ENCODE results near the gene MPHOSPH10.
"Not testable (repeated sequence)": the region's sequence is repeated elsewhere in the genome, so short reads cannot be mapped to it uniquely, and the experiment has no call there.

The MPHOSPH10 gene, protein sequence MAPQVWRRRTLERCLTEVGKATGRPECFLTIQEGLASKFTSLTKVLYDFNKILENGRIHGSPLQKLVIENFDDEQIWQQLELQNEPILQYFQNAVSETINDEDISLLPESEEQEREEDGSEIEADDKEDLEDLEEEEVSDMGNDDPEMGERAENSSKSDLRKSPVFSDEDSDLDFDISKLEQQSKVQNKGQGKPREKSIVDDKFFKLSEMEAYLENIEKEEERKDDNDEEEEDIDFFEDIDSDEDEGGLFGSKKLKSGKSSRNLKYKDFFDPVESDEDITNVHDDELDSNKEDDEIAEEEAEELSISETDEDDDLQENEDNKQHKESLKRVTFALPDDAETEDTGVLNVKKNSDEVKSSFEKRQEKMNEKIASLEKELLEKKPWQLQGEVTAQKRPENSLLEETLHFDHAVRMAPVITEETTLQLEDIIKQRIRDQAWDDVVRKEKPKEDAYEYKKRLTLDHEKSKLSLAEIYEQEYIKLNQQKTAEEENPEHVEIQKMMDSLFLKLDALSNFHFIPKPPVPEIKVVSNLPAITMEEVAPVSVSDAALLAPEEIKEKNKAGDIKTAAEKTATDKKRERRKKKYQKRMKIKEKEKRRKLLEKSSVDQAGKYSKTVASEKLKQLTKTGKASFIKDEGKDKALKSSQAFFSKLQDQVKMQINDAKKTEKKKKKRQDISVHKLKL

GRCh38 chr2:71130152-71130904 is at the start of gene MPHOSPH10, which contains the start of gene MCEE:
MPHOSPH10 (plus strand) TSS chr2:71130634; CDS start chr2:71130666, 32 bp downstream.
MCEE (minus strand) TSS chr2:71130229; CDS start chr2:71130219, 10 bp downstream.
- Mint-ChIP-seq H3K4me1 (peaks cover 15% of the 10 kb centered on the region), H3K4me3 (no peak within 1 kb of the TSS), H3K27ac (ENCODE audit: low read depth) (no peak within 1 kb of the TSS), H3K9me3 (no peaks in the 10 kb centered on the region), H3K27me3 (no peaks in the 10 kb centered on the region), H3K36me3 (ENCODE audit: insufficient read depth) (peaks cover 20% of the 10 kb centered on the region)
- ATAC-seq (replicated peaks; ENCODE audit: extremely low read depth, poor library complexity, severe bottlenecking) (peak; percentile 90), DNase-seq (ENCODE audit: low spot score in 2 of 2) (peak; percentile 82 to 83)

DNA sequence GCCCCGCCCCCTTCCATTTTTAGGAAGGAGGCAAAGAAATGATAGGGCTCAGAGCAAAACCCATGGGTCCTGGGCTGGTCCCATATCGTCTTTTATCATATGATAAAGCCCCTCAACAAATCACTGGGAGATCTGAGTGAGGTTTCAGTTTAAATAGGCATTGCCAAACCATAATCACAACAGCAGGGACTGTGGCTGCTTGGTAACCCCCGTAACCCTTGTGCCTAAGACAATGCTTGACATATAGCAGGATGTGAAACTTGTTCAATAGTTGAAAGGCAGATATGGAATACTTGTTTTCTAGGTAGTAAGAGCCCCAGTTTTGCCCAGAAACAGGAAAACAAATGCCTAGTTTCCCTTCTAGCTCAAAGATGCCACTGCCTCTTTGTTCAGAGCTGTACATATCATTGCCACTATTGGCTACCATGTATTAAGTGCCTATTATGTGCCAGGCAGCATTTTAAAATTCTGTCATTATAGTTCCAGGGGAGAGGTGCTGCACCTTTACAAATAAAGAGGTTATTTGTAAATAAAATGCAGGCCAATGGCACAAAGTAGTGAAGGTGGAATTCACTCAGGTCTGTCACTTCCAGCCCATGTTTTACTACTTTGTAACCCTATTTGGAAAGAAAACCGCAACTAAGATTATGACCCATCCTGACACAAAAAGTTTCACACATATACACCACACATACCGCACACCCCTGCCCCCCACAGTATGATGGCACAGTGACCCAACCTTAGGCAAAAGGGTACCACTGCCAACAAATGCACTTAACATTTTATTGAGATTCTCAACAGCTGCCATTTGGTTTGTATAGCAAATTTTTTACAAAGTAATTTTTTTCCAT is 47.8 kb upstream of the MPHOSPH10 start:
- Mint-ChIP-seq H3K4me3 (no peak overlapping the region), H3K27ac (ENCODE audit: low read depth) (no peak overlapping the region), H3K27me3 (peaks cover 27% of the 10 kb centered on the region), H3K9me3 (no peaks in the 10 kb centered on the region), H3K36me3 (ENCODE audit: insufficient read depth) (peaks cover 9% of the 10 kb centered on the region), H3K4me1 (peaks cover 13% of the 10 kb centered on the region)
- DNase-seq (ENCODE audit: low spot score in 2 of 2), result no peak
- ATAC-seq (replicated peaks; ENCODE audit: extremely low read depth, poor library complexity, severe bottlenecking), result peak; percentile 58

DNA sequence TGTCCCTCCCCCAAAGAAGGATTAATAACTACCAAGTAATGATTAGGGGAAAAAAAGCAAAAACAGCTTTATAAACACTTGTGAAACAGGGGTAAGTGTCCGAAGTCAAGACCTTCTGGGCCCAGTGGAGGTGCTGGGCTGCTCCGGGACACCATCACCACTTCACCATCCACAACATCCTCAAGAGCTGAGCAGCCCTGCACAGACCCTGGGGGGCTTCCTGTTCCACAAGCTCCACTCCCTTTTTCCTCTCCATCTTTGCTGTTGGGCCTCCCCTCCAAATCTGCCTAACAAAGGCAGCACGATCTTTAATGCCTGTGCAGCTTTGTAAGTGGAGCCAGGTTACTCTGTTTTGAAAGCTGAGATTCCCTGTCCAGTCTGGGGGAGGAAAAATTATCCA is 47.1 kb upstream of the MPHOSPH10 start:
- not testable (repeated sequence) for ATAC-seq (replicated peaks; ENCODE audit: extremely low read depth, poor library complexity, severe bottlenecking); DNase-seq (ENCODE audit: low spot score in 2 of 2); H3K27ac Mint-ChIP-seq (ENCODE audit: low read depth); H3K36me3 Mint-ChIP-seq (ENCODE audit: insufficient read depth); H3K9me3 Mint-ChIP-seq; H3K4me3 Mint-ChIP-seq
- H3K27me3 Mint-ChIP-seq, result peaks cover 34% of the 10 kb centered on the region
- H3K4me1 Mint-ChIP-seq, result peaks cover 13% of the 10 kb centered on the region

DNA sequence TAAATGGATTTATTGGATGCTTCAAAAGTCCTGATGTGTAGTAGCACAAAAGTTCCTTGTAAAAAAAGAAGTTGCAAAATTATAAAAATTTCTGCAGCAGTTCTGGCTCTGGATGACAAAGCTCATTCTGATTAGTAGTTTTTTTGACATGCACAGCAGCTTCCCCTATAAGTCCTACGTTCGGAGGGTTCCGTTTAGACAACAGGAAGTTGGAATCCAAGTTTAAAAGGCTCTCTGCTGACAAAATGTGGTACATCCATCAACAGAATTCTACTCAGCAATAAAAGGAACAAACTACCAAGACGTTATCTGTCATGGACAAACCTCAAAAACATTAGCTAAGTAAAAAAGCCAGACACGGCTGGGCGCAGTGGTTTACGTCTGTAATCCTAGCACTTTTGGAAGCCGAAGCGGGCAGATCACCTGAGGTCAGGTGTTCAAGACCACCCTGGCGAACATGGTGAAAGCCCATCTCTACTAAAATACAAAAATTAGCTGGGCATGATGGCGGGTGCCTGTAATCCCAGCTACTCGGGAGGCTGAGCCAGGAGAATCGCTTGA is 46.6 kb upstream of the MPHOSPH10 start:
- H3K27ac Mint-ChIP-seq (ENCODE audit: low read depth); DNase-seq (ENCODE audit: low spot score in 2 of 2); H3K36me3 Mint-ChIP-seq (ENCODE audit: insufficient read depth); H3K4me3 Mint-ChIP-seq; H3K9me3 Mint-ChIP-seq: not testable (repeated sequence)
- ATAC-seq (replicated peaks; ENCODE audit: extremely low read depth, poor library complexity, severe bottlenecking), result peak; percentile 28
- peaks cover 13% of the 10 kb centered on the region for H3K4me1 Mint-ChIP-seq
- H3K27me3 Mint-ChIP-seq, result peaks cover 39% of the 10 kb centered on the region

- Mint-ChIP-seq H3K4me1 (peaks cover 13% of the 10 kb centered on the region), H3K27me3 (peaks cover 56% of the 10 kb centered on the region)
- ATAC-seq (replicated peaks; ENCODE audit: extremely low read depth, poor library complexity, severe bottlenecking); H3K9me3 Mint-ChIP-seq; H3K36me3 Mint-ChIP-seq (ENCODE audit: insufficient read depth); DNase-seq (ENCODE audit: low spot score in 2 of 2); H3K4me3 Mint-ChIP-seq; H3K27ac Mint-ChIP-seq (ENCODE audit: low read depth): not testable (repeated sequence)
Observed at GRCh38 chr2:71085325-71086003, 45.0 kb upstream of the MPHOSPH10 start.

- H3K27me3 Mint-ChIP-seq, result peaks cover 55% of the 10 kb centered on the region
- not testable (repeated sequence) for H3K4me3 Mint-ChIP-seq; H3K27ac Mint-ChIP-seq (ENCODE audit: low read depth); H3K36me3 Mint-ChIP-seq (ENCODE audit: insufficient read depth); DNase-seq (ENCODE audit: low spot score in 2 of 2); ATAC-seq (replicated peaks; ENCODE audit: extremely low read depth, poor library complexity, severe bottlenecking); H3K9me3 Mint-ChIP-seq; H3K4me1 Mint-ChIP-seq
Observed at GRCh38 chr2:71089475-71089874, 41.0 kb upstream of the MPHOSPH10 start.

- peaks cover 43% of the 10 kb centered on the region for H3K27me3 Mint-ChIP-seq
- ATAC-seq (replicated peaks; ENCODE audit: extremely low read depth, poor library complexity, severe bottlenecking); H3K9me3 Mint-ChIP-seq; H3K4me3 Mint-ChIP-seq; H3K4me1 Mint-ChIP-seq; H3K27ac Mint-ChIP-seq (ENCODE audit: low read depth); H3K36me3 Mint-ChIP-seq (ENCODE audit: insufficient read depth); DNase-seq (ENCODE audit: low spot score in 2 of 2): not testable (repeated sequence)
Observed at GRCh38 chr2:71091808-71092207, 38.6 kb upstream of the MPHOSPH10 start.

GRCh38 chr2:71092491-71093260 is 37.8 kb upstream of the MPHOSPH10 start:
- H3K4me1 Mint-ChIP-seq; H3K4me3 Mint-ChIP-seq; DNase-seq (ENCODE audit: low spot score in 2 of 2); ATAC-seq (replicated peaks; ENCODE audit: extremely low read depth, poor library complexity, severe bottlenecking); H3K27ac Mint-ChIP-seq (ENCODE audit: low read depth); H3K9me3 Mint-ChIP-seq; H3K36me3 Mint-ChIP-seq (ENCODE audit: insufficient read depth): not testable (repeated sequence)
- peaks cover 38% of the 10 kb centered on the region for H3K27me3 Mint-ChIP-seq

GRCh38 chr2:71100195-71100964 is 30.1 kb upstream of the MPHOSPH10 start:
- Mint-ChIP-seq H3K36me3 (ENCODE audit: insufficient read depth) (no peaks in the 10 kb centered on the region), H3K27me3 (peaks cover 26% of the 10 kb centered on the region), H3K4me1 (no peaks in the 10 kb centered on the region), H3K4me3 (no peak overlapping the region), H3K9me3 (no peaks in the 10 kb centered on the region), H3K27ac (ENCODE audit: low read depth) (no peak overlapping the region)
- ATAC-seq (replicated peaks; ENCODE audit: extremely low read depth, poor library complexity, severe bottlenecking) (no peak), DNase-seq (ENCODE audit: low spot score in 2 of 2) (no peak)

DNA sequence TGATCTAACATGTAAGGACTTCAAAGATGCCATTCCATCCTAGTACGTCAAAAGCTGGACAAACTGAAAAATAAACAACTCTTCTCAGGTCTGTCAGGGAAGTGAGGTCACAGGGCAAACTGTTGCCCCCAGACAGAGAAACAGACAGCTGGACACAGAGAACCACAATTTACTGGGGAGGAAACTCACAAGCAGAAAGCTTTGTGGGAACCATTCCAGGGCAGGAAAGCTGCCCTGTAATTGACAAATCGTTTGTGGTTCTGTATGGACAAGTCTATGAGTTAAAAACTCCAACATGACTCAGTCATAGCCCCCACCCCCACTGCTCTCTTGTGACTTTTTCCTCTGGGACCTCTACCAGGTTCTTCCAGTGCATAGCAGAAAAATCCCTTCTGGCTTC is 28.8 kb upstream of the MPHOSPH10 start:
- Mint-ChIP-seq H3K4me3 (no peak overlapping the region), H3K4me1 (no peaks in the 10 kb centered on the region), H3K9me3 (no peaks in the 10 kb centered on the region), H3K27ac (ENCODE audit: low read depth) (no peak overlapping the region), H3K36me3 (ENCODE audit: insufficient read depth) (no peaks in the 10 kb centered on the region), H3K27me3 (peaks cover 25% of the 10 kb centered on the region)
- ATAC-seq (replicated peaks; ENCODE audit: extremely low read depth, poor library complexity, severe bottlenecking) (no peak), DNase-seq (ENCODE audit: low spot score in 2 of 2) (no peak)

All from central memory CD8-positive, alpha-beta T cell (primary cell).